Activated T-cell treated with anti-CD3 and anti-CD28 coated beads, Interleukin-2, amount 50 U/mL, for 48 hours (primary cell): ENCODE data around the gene NOS2.
"Not testable (repeated sequence)": the region's sequence is repeated elsewhere in the genome, so short reads cannot be mapped to it uniquely, and the experiment has no call there.

ENCODE experiments used
- DNase-seq, 2 experiments: peaks; one replicate each; pipeline ENCODE4 v3.0.0-alpha.2; 2020

Gene NOS2

DNA sequence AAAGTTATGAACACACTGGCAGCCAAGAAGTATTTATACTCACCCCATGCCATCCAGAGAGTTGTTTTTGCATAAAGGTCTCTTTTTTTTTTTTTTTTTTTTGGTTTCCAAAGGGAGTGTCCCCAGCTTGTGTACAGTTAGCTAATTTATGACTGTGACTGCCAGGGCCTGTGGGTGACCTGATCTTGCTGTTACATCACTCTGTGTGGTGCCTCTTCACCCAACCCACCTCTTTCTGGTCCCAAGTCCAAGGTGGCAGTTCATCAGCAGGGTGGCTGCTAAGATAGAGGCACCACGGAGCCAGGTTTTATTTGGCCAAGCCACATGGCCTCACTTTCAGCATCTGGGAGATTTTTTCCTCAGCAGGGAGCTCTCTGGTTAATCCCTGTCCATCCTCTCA lies at the start of gene NOS2:
Gene NOS2, minus strand, starts transcription at position 8 of the 400 bp plus-strand sequence. CDS start 1,720 bp downstream, outside the sequence.
- DNase-seq, result no peak

DNA sequence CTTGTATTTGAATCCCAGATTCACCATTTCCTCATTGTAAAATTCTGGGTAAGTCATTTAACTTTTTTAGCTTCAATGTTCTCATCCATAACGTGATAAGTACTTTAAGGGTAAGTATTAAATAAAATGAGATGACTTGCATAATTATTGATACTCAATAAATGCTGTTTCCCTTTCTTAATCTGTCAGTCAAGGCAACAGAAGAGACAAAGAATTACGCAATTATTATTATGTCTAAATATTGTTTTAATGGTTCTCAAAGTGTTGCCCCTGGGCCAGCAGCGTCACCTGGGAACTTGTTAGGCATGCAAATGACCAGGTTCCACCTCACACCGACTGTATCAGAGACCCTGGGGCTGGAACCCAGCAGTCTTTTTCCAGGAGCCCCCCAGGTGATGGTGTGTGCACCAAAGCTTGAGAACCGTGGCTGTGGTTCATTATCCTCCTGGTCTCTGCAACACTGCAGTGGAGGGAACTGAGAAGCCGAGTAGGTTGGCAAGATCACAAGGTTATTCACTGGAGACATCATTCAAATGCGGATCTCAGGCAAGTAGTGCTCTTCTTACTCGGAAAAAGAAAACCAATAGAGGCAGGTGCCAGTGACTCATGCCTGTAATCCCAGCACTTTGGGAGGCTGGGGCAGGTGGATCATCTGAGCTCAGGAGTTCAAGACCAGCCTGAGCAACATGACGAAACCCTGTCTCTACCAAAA lies 49.3 kb upstream of the NOS2 start:
- no peak for DNase-seq

DNA sequence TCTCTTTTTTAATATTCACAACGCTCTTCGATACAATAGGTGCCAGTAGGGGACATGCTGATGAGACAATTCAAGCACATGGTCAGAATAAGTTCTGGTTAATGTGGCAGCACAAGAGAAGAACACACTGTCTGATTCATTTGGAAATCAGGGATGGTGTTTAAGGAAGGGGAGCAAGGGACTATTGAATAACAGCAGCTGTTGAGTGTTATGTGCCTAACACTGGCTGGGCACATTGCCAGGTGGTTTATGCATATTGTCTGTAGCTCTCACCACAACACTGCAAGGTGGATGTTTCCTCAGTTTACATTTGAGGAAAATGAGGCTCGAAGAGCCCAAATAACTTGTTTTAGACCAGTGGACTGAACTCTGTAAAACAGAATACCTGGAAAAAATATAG lies 48.6 kb upstream of the NOS2 start:
- no peak for DNase-seq

DNA sequence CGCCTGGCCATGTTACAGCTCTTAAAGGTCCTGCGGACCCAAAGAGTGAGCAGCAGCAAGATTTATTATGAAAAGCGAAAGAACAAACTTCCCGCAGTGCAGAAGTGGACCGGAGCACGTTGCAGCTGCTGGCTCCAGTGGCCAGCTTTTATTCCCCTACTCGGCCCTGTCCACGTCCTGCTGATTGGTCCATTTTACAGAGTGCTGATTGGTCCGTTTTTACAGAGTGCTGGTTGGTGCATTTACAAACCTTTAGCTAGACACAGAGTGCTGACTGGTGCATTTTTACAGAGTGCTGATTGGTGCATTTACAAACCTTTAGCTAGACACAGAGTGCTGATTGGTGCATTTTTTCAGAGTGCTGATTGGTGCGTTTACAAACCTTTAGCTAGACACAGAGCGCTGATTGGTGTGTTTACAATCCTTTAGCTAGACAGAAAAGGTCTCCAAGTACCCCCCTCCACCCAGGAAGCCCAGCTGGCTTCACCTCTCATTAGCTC lies 46.5 kb upstream of the NOS2 start:
- DNase-seq, result not testable (repeated sequence)

DNA sequence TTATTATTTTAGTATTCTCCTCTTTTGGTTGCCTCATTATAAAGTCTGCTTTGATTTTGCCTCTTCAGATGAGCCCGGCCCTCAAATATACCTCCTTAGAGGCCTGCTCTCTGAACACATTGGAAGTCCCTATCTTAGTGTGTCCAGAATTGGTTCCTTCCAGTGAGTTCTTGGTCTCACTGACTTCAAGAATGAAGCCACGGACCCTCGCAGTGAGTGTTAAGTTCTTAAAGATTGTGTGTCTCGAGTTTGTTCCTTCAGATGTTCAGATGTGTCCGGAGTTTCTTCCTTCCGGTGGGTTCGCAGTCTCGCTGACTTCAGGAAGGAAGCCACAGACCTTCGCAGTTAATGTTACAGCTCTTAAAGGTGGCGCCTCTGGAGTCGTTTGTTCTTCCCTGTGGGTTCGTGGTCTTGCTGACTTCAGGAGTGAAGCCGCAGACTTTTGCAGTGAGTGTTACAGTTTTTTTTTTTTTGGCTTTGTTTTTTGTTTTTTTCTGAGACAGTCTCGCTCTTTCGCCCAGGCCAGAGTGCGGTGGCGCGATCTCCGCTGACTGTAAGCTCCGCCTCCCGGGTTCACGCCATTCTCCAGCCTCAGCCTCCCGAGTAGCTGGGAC lies 45.8 kb upstream of the NOS2 start:
- peak; percentile 44 to 46 for DNase-seq

DNA sequence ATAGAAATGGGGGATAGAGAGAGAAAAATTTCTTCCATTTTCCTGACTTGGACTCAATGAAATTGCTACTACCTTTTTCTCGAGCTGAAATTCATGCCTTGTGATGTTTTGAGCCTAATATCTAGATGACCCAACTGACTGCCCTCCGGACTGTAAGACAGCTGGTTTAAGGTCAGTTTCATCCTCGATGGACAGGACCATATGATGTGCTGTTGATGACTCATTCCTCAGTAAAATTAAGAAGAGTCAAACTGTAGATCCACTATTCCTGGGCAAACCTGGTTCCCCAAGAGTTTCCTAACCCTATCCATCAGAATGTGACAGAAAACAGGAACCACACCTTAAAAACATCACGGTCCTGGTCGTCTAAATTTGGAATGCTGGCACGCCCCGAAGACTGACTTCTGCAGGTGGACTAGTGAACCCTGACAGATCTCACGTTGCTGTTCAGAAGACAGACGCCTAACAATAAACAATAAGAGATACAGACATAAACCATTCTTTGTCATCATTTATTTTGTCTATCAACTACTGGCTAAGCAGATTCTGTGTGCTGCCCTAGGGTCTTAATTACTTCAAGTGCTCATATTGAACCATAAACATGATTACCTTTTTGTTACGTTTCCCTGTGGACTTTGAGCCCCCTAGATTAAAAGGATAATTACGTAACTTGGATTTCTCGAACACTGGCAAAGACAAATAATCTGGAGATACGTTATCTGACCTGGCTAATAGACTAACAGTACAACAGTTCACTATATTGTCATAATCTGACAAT lies 45.1 kb upstream of the NOS2 start:
- no peak for DNase-seq

DNA sequence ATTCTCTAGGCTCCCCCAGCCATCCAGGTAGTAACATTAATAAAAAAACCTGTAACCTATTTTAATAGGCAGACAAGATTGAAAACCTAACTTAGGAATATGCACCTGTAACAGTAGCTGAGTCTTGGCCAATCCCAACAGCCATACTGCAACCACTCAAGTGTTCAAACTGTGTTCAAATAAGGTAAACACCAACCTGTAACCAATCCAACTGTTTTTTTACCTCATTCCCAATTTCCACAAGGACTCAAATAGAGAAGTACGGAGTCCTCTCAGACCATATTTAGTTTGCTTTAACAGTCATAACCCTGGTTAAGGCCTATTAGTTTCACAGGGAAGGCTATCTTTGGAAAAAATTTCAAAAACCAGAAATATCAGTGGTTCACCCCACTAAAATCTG lies 40.4 kb upstream of the NOS2 start:
- DNase-seq, result no peak

DNA sequence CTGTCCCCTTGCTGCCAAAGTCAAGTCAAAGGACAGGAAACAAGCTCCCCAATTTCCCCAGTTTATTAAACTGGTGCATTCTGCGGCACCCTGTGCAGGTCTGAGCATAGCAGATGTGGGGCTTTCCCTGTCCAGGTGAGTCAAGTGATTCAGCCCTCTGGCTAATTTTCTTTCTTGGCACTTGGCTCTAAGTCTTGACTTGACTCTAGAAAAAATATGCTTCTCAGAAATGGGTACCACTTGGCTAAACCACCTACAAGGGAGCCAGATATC lies 40.0 kb upstream of the NOS2 start:
- DNase-seq, result not testable (repeated sequence)

DNA sequence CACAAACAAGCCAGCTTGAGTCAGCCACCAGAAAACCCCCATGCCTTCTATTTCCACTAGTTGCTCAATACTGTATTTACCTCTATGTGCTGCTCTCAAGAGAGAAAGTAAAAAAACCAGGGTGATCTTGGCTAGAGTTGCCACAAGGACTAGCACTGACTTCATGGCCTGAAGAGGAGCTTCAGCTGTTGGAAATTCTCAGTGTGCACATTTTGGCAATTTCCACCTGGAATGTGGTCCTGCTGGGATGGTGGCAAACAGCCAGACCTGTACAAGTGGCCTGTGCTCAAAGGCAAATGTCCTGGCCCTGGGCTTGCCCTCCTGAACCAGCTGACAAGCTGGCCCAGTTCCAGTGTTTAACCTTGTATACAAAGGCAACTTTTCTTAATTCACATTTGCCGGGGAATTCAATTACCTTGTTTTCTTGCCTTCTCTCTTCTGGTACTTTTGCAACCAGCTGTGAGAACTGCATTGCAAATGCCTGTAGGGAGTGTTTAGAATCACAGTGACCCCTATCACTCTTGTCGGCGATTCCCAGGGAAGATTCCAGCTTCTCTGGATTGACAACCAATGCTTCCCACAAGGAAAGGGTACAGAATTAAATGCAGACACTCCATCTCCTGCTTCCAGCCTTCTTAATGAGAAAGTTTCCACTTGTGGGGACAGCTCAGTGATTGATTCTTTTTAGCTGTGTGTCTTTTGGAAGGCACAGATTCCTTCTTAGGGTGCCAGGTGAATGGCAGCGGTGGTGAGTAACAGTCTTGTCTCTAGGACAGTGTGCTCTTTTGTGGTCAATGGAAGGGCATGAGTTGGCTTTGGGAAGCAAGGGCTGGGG lies 39.5 kb upstream of the NOS2 start:
- not testable (repeated sequence) for DNase-seq

DNA sequence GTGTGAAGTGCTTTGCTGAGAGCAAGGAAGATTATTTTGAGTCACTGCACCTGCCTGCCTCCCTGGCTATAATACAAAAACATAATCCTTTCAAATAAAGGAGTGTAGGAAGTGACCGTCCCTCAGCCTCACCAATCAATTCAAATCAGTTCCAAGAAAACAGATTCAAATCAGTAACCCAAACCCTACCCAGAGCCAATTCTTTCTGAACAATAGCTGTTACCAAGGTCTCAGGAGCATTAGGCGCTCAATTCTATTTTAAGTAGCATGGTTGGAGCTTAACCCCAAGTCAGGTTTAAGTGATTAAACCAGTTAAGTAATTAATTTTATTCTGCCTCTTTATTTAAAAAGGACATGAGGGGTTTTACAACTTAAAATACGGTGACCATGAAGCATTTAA lies 38.3 kb upstream of the NOS2 start:
- not testable (repeated sequence) for DNase-seq

DNA sequence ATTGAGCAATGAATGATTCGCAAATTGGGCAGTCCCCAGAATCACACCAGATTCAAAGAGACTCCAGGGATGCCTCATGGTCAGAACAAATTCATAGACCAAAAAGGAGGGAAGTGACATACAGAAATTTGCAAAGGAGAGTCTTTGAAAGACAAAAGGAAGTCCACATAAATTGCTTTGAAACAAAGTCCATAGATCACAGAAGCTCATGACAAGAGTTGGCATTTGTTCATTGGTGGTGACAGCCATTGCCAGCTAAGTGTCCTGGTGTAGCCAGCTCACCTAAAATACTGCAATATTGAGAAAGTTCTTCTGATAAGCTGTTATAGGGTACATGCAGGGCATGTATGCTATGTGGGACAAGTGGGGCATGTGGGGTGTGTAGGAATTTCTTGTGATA lies 37.4 kb upstream of the NOS2 start:
- DNase-seq, result not testable (repeated sequence)

DNA sequence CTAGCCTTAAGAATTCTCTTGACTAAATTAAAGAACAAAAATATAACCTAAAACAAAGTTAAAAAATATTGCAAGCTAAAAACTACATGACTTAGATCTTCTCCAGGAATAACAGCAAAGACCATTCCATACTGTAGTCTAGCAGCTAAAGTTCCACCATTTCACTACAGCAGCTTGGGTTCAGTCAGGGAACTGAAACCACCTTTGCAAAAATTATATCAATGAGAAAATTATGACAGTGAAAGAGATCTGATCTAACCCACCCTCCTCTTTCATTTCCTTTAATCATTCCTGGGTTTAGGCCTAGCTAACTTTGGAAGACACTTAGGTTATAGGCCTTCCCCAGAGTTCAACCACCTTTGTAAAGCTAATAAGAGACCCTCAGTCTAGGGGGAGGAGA lies 36.3 kb upstream of the NOS2 start:
- no peak for DNase-seq

DNA sequence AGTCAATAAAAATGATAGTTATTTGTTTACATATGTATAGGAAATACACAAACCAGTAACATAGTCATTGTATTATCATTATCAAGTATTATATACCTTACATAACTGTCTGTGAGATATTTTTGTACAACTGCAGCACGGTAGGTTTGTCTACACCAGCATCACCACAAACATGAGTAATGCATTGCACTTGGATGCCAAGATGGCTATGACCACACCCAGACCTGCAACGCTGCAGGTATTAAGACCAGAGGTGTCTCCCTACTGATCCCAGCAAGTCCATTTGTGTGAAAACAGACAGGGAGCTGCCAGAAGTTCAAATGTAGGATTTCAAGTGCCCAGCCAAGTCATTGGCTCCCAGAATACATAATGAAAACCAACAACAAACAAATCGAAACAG lies 34.2 kb upstream of the NOS2 start:
- no peak for DNase-seq

DNA sequence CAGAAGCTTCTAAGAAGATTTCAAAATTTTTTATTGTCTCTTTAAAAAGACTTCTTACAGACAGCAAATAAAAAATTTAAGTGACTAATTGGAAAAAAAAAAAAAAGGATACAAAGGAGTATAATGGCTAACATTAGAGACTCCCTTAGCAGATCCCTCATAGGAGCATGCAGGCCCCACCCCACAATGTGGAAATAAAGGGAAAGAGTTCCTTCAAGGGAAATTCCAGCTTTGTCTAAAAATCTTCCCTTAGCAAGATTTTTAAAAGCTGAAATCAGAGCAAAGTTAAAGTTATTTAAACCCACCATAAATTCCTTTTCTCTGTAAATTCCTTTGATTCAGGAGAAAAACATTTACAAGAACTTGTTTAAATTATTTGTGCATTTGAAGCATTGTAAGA lies 32.5 kb upstream of the NOS2 start:
- no peak for DNase-seq

DNA sequence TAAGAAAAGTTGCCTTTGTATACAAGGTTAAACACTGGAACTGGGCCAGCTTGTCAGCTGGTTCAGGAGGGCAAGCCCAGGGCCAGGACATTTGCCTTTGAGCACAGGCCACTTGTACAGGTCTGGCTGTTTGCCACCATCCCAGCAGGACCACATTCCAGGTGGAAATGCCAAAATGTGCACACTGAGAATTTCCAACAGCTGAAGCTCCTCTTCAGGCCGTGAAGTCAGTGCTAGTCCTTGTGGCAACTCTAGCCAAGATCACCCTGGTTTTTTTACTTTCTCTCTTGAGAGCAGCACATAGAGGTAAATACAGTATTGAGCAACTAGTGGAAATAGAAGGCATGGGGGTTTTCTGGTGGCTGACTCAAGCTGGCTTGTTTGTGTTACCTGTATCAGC lies 29.6 kb upstream of the NOS2 start:
- not testable (repeated sequence) for DNase-seq

DNA sequence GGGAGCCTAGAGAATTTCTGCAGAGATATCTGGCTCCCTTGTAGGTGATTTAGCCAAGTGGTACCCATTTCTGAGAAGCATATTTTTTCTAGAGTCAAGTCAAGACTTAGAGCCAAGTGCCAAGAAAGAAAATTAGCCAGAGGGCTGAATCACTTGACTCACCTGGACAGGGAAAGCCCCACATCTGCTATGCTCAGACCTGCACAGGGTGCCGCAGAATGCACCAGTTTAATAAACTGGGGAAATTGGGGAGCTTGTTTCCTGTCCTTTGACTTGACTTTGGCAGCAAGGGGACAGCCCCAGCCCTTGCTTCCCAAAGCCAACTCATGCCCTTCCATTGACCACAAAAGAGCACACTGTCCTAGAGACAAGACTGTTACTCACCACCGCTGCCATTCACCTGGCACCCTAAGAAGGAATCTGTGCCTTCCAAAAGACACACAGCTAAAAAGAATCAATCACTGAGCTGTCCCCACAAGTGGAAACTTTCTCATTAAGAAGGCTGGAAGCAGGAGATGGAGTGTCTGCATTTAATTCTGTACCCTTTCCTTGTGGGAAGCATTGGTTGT lies 28.9 kb upstream of the NOS2 start:
- DNase-seq, result not testable (repeated sequence)

DNA sequence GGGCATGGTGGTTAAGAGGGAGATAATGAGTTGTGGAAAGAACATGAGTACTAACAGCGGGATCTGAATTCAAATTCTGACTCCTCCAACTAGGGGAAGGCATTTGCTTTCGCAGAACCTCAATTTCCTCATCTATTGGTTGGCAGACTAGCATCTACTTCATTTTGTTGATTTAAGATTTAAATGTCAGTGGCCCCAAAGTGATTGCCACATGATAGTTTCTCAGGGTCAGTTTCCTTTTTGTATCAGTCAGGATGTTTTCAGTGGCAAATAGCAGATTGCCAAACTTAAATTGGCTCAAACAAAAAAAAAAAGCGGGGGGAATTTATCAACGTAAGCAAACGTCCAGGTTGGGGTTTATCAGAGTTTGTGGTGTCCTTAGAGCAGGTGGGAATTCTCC lies 25.1 kb upstream of the NOS2 start:
- DNase-seq, result no peak

DNA sequence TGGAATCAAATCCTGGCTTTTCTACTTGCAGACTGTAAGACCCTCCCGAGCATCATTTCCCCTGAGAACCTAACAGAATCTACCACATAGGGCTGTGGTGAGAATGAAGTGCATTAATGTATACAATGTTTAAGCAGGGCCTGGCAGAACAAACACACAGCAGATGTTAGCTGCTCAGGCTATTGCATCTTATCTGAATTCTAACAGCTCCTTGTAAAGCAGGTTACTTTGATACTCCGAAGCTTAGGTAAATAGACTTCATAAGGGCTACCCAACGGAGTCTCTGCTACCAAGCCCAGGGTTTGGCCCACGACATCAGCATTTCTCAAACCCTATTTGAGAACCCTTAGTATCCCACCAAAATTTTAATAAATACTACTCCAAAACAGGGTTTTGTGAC lies 24.4 kb upstream of the NOS2 start:
- no peak for DNase-seq

DNA sequence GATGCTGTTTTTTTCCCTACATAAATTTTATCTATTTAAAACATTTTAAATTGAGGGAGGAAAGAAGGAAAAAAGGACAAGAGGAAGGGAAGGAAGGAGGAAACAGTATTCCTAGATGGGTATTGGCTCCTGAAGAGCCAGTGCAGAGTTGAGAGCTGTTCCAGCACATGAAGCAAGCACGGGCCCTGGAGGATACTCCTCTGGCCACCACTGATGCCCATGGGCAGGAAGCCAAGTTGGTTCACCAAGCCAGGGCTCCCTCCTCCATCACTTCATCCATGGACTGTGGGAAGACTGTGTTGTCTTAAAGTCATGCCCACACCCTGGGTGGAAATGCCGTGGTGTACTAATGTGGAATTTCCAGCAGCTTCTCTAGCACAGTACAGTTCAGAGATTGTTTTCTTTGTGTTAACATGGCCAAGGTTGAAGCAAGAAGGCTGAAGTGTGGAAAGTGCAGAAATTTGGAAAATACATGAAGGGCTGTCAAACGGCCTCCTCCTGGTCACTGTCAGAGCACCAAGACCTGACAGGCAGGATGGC lies 23.9 kb upstream of the NOS2 start:
- no peak for DNase-seq

DNA sequence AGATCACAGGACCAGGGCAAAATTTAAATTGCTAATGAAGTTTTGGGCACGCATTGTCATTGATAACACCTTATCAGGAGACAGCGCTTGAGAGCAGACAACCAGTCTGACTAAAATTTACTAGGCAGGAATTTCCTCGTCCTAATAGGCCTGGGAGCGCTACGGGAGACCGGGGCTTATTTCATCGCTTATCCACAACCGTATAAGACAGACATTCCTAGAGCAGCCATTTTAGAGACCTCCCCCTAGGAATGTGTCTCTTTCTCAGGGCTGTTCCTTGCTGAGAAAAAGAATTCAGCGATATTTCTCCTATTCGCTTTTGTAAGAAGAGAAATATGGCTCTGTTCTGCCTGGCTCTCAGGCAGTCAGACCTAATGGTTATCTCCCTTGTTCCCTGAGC lies 21.8 kb upstream of the NOS2 start:
- not testable (repeated sequence) for DNase-seq

DNA sequence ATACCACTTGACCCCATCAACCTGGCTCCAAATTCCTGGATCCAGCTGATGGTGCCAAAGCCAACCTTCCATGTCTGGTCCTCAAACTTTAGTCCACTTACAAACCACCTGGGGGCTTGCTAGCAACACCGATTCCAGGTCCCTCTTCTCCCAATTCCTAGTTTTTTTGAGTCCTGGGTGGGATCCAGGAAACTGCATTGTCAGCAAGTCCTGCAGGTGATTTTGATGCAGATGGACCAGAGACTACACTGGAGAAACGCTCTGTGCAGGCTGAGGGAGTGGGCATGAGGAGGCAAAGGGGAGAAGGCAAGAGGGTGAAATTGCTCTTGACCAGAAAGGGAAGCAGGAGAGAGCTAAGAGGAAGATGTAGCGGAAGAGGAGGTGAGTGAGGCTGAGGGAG lies 21.0 kb upstream of the NOS2 start:
- DNase-seq, result no peak

DNA sequence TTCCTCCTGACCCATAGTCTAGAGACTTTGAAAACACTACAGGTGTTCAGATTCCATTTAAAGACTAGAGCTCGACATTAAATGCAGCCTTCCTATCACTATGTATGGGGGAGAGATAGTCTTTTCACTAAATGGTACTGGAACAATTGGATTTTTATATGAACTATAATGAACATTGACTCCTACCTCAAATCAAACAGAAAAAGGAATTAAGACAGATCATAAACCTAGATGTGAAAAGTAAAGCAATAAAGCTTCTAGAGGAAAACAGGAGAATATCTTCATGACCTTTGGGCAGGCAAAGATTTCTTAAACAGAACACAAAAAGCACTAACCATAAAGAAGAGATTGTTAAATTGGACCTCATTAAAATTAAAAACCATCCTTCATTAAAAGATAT lies 18.8 kb upstream of the NOS2 start:
- no peak for DNase-seq
